K562 (cell line): ENCODE results near the gene RDH5. TPM values are rescaled to one million over a fixed set of nuclear protein-coding genes. Genes with fewer than 3 reads are reported as not detected.

ENCODE experiments used
- ATAC-seq: fragments of 200-7000 bp; cut with Tn5 transposase; 3 replicates; pipeline ENCODE4 v1.9.1; 2020; ENCODE audit warnings: moderate library complexity
- BruUV-seq: library from RNA; stranded (reverse); fragments of 400-500 nt; replicated peaks from 2 replicates; lab custom pipeline; 2021; lab: Mats Ljungman, UMichigan
- CTCF ChIA-PET: fragments of 300-600 bp; formaldehyde crosslinking; extraction: SDS; loops from one replicate; lab custom pipeline; 2021; ENCODE audit warnings: low intra/inter-chr PET ratio; lab: Yijun Ruan, JAX
- POLR2A ChIA-PET: fragments of 300-600, 350-650 bp; sonication (Branson Sonifier 250); formaldehyde crosslinking; extraction: SDS; loops from one replicate; lab custom pipeline; 2021; ENCODE audit warnings: antibody characterized with exemption, inconsistent platforms; lab: Yijun Ruan, JAX
- DNase-seq, 4 experiments: peaks; one replicate each; pipeline versions ENCODE4 v3.0.0 to v3.0.0-alpha.2; 2011 to 2018; ENCODE audit warnings: low spot score in 3 of 4, mixed read lengths in 3 of 4; ENCODE audit errors: extremely low read depth in 1 of 4
- FAIRE-seq: peaks from 2 replicates; lab custom pipeline; 2011; peaks lifted over from hg19 to GRCh38; lab: Jason Lieb, UNC
- H2AFZ ChIP-seq: 2 replicates; pipeline ENCODE4 v1.6.0; 2011; ENCODE audit warnings: low read depth, low read length, control low read depth, inconsistent platforms
- H3K27ac ChIP-seq: fragments of 200-600 bp; 3 replicates; pipeline ENCODE4 v1.8.0; 2011; ENCODE audit warnings: low read depth, mild to moderate bottlenecking, control low read depth, inconsistent platforms, low read length, moderate library complexity, mixed read lengths; ENCODE audit errors: extremely low read depth
- H3K27me3 ChIP-seq, 2 experiments: fragments of 300-600 bp in 1 of 2; 2 replicates in 1 of 2; 3 replicates in 1 of 2; pipeline versions ENCODE4 v1.6.0 to v1.8.0; 2011; ENCODE audit warnings: inconsistent platforms in 2 of 2, low read length in 2 of 2, mild to moderate bottlenecking in 1 of 2, mixed read lengths in 1 of 2, moderate library complexity in 1 of 2; ENCODE audit not compliant: control insufficient read depth in 2 of 2, insufficient read depth in 2 of 2
- H3K36me3 ChIP-seq: fragments of 300-600 bp; 3 replicates; pipeline ENCODE4 v1.8.0; 2011; ENCODE audit warnings: mild to moderate bottlenecking, low read length, inconsistent platforms; ENCODE audit not compliant: control insufficient read depth, insufficient read depth
- H3K4me1 ChIP-seq, 2 experiments: fragments of 200-600 bp in 1 of 2; replicated peaks in 1 of 2; 2 replicates in 1 of 2; 3 replicates in 1 of 2; pipeline versions ENCODE4 v1.5.1 to v1.8.0; 2011; ENCODE audit warnings: inconsistent platforms in 2 of 2, low read length in 2 of 2, mild to moderate bottlenecking in 1 of 2, mixed read lengths in 1 of 2, moderate library complexity in 1 of 2; ENCODE audit not compliant: control insufficient read depth in 2 of 2, insufficient read depth in 2 of 2
- H3K4me2 ChIP-seq: 2 replicates; pipeline ENCODE4 v1.6.1; 2011; ENCODE audit warnings: low read length, control low read depth, inconsistent platforms, mixed read lengths; ENCODE audit not compliant: insufficient read depth
- H3K4me3 ChIP-seq: fragments of 200-600 bp; sonication (generic), shearing (Covaris generic); 2 replicates; pipeline ENCODE4 v1.5.1; 2016; ENCODE audit warnings: control low read depth, inconsistent platforms
- H3K79me2 ChIP-seq: fragments of 200-600 bp; 3 replicates; pipeline ENCODE4 v1.8.0; 2011; ENCODE audit warnings: low read length, inconsistent platforms; ENCODE audit not compliant: control insufficient read depth, insufficient read depth
- H3K9ac ChIP-seq, 2 experiments: 2 replicates each; pipeline versions ENCODE4 v1.6.0 to v1.6.1; 2011; ENCODE audit warnings: low read depth in 2 of 2, low read length in 2 of 2, control low read depth in 1 of 2, inconsistent platforms in 1 of 2, mild to moderate bottlenecking in 1 of 2, mixed read lengths in 1 of 2; ENCODE audit not compliant: insufficient read depth in 1 of 2
- H3K9me1 ChIP-seq: one replicate; pipeline ENCODE4 v1.6.0; 2011; ENCODE audit warnings: inconsistent platforms, mild to moderate bottlenecking, low read length, moderate library complexity; ENCODE audit not compliant: control insufficient read depth, insufficient read depth
- H3K9me3 ChIP-seq: replicated peaks from 2 replicates; pipeline ENCODE4 v1.5.1; 2011; ENCODE audit warnings: low read depth, low read length, inconsistent platforms; ENCODE audit not compliant: control insufficient read depth, insufficient read depth
- H4K20me1 ChIP-seq: replicated peaks from 2 replicates; pipeline ENCODE4 v1.6.1; 2011; ENCODE audit warnings: low read length, inconsistent platforms, mixed read lengths; ENCODE audit not compliant: control insufficient read depth, insufficient read depth
- ARID3B ChIP-seq: fragments of 250-450 bp; sonication (Bioruptor Pico); IDR thresholded peaks from 2 replicates; pipeline ENCODE4 v1.4.0; 2020; ENCODE audit warnings: borderline replicate concordance
- DACH1 ChIP-seq: fragments of 450-650 bp; IDR thresholded peaks from 2 replicates; pipeline ENCODE4 v1.6.1; 2018; ENCODE audit not compliant: partially characterized antibody
- KLF13 ChIP-seq: fragments of 450-650 bp; IDR thresholded peaks from 2 replicates; pipeline ENCODE4 v1.6.1; 2016; ENCODE audit warnings: missing genetic modification characterization, low read depth, mild to moderate bottlenecking, missing compliant biosample characterization, moderate library complexity, borderline replicate concordance
- LEF1 ChIP-seq: fragments of 450-650 bp; IDR thresholded peaks from 2 replicates; pipeline ENCODE4 v1.6.1; 2016; ENCODE audit warnings: mild to moderate bottlenecking
- MBD2 ChIP-seq: sonication (generic); IDR thresholded peaks from 2 replicates; pipeline ENCODE4 v1.6.1; 2016; ENCODE audit warnings: low read depth, borderline replicate concordance
- POLR3G ChIP-seq: IDR thresholded peaks from 2 replicates; pipeline ENCODE4 v1.6.1; 2011; ENCODE audit not compliant: insufficient read length, insufficient replicate concordance; ENCODE audit errors: extremely low read depth
- PRDM10 ChIP-seq: fragments of 450-650 bp; IDR thresholded peaks from 2 replicates; pipeline ENCODE4 v1.6.1; 2018; ENCODE audit not compliant: partially characterized antibody
- ZNF224 ChIP-seq: sonication (generic); formaldehyde crosslinking; IDR thresholded peaks from 2 replicates; pipeline ENCODE4 v1.8.0; 2022; ENCODE audit warnings: mild to moderate bottlenecking, missing genetic modification reagents
- WGBS: fragments of 100-300 bp; shearing (Covaris generic); methylation state at CpG from one replicate; pipeline ENCODE4 v1.1.6; 2016; ENCODE audit warnings: low coverage, mixed read lengths; ENCODE audit not compliant: insufficient coverage; ENCODE audit errors: missing lambda C conversion rate; 5-methylcytosine and 5-hydroxymethylcytosine counted together
- in situ Hi-C: fragments of 300-500 bp; cut with MboI; formaldehyde crosslinking; loops from 4 replicates; pipeline ENCODE4 v1.15.0; 2018; ENCODE audit warnings: inconsistent platforms, mixed read lengths
- intact Hi-C: fragments of 100-400 bp; cut with micrococcal nuclease; formaldehyde crosslinking; loops from 2 replicates; pipeline ENCODE4 v1.14.2; 2022
- polyA plus RNA-seq, 8 experiments: library from polyadenylated mRNA; depleted of rRNA in 4 of 8; stranded (reverse) in 5 of 8; unstranded in 3 of 8; fragments of >200 nt; fragmentation: Nextera tagmentation in 2 of 8; fragmentation: Illumina TruSeq in 1 of 8; extraction: Ambion mirVana in 2 of 8; extraction: Trizol in 1 of 8; gene quantifications; 2 replicates each; pipeline versions ENCODE4 v1.2.1 to v1.2.3, GENCODE V29; 2011 to 2014; ENCODE audit warnings: inconsistent platforms in 1 of 8, missing spikeins in 1 of 8
- total RNA-seq, 7 experiments: library from RNA; depleted of rRNA in 6 of 7; stranded (reverse); fragments of >200 nt in 6 of 7; fragmentation: Illumina TruSeq in 2 of 7; extraction: Trizol in 2 of 7; gene quantifications; 2 replicates each; pipeline versions ENCODE4 v1.2.1 to v1.2.3, GENCODE V29; 2011 to 2021; ENCODE audit warnings: low replicate concordance in 1 of 7
- TF ChIP-seq, protein P1 (sequence below), 2 experiments: IDR thresholded peaks; 2 replicates each; pipeline ENCODE4 v1.6.1; 2011; ENCODE audit warnings: borderline replicate concordance in 1 of 2, control low read depth in 1 of 2, low read depth in 1 of 2, low read length in 1 of 2, mild to moderate bottlenecking in 1 of 2, mixed read lengths in 1 of 2, moderate library complexity in 1 of 2; ENCODE audit not compliant: insufficient read depth in 1 of 2, insufficient read length in 1 of 2, poor library complexity in 1 of 2, severe bottlenecking in 1 of 2; ENCODE audit errors: extremely low read depth in 1 of 2
- TF ChIP-seq, protein P2 (sequence below): sonication (generic); formaldehyde crosslinking; IDR thresholded peaks from 2 replicates; pipeline ENCODE4 v1.9.0; 2022; ENCODE audit warnings: mild to moderate bottlenecking, missing genetic modification reagents

The RDH5 gene
- total and polyA plus RNA-seq, 9 of the 15 experiments (the other 6 are each of a cell fraction or from before 2014, with no cell fraction given), result 0.28 to 2.0 (median 1.1) TPM; not detected in 1

DNA sequence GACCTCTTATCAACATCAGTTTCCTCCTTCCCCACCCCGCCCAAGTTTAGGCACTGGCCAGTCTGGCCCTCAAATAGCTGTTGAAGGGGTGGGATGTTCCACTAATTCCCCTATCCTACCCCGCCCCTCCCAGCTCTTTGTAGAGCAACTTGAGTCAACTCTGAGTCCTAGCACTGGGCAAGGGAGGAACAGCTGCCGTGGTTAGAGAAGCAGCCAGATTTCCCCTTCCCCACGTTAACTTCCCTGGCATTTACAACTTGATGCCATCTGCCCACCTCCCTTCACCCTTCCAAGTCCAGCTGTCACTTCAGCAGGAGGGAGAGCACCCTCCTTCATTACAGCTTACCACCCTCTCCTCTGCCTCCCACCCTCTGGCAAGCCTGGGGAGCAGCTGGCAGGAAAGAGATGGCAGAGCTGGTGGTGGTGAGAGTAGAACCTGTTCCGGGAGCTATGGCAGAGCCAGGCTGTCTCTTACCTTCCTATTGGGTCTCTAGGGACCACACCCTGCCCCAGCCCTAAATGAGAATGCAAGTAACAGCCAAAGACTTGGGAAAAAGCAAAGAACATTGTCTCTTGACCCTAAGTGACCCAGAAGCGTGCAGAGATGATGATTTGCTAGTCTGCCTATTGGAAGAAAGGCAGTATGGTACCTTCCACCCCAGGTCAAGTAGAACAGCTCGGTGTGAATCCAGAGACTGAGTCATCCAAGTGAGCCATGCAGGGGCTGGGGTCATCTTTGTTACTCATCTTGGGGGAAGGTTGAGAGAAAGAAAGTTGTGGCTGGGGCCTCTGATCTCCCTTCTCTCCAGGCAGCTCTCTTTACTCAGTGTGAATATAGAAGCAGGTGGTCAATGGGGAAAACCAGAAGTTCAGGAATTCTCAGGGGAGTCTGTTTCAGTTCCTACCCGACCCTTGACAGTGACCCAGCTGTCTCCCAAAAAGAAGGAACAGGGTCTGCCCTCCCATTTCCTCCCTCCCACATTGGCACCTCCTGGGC, 2.9 kb upstream of the RDH5 start:
- intact Hi-C loops (no loop called here), in situ Hi-C loops (no loop called here)
- Histone ChIP-seq H3K79me2 (peaks cover 6% of the 10 kb centered on the region; the same call in 2 of the 3 replicates), H3K9me1 (no peaks in the 10 kb centered on the region), H3K36me3 (no peaks in the 10 kb centered on the region; the same call in 2 of the 3 replicates), H3K27me3 (no peaks in the 10 kb centered on the region), H3K27ac (peak overlapping the region; percentile 9; the same call in 1 of the 3 replicates), H3K4me1 (peaks cover 22 to 26% of the 10 kb centered on the region in 2 experiments; a peak in 4 of 5 replicates), H2AFZ (no peak overlapping the region), H3K4me2 (peak overlapping the region; percentile 90), H3K4me3 (peak overlapping the region; percentile 84), H3K9me3 (no peaks in the 10 kb centered on the region), H3K9ac (peak overlapping the region; percentile 82 to 92; a peak in 3 of 4 replicates), H4K20me1 (no peaks in the 10 kb centered on the region; the same call in 1 of the 2 replicates)
- FAIRE-seq, result peak; percentile 15
- CTCF ChIA-PET, result no interaction called here
- 18% methylated on average over 8 of the region's 8 CpGs for WGBS
- POLR2A ChIA-PET, result interaction anchor here (1.1 to 2.8 kb wide), 2 partner anchors 10 to 12 kb away, joined by 3 to 11 read pairs; partner anchors contain the start of gene CD63
- DNase-seq, result peak in 3 of 4 experiments; percentile 34 to 63 (median 44)
- peak; percentile 9; the same call in 2 of the 3 replicates for ATAC-seq
- no TSS peak for BruUV-seq
- no peak for TF ChIP-seq ZNF224 (CRISPR knock-in tag)
- TF ChIP-seq, protein P1, sequence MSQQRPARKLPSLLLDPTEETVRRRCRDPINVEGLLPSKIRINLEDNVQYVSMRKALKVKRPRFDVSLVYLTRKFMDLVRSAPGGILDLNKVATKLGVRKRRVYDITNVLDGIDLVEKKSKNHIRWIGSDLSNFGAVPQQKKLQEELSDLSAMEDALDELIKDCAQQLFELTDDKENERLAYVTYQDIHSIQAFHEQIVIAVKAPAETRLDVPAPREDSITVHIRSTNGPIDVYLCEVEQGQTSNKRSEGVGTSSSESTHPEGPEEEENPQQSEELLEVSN (IDR thresholded peaks at IDR 0.05; ENCODE audit: borderline replicate concordance in 1 of 2, extremely low read depth in 1 of 2, insufficient read depth in 1 of 2, insufficient read length in 1 of 2, low read depth in 1 of 2, low read length in 1 of 2, poor library complexity in 1 of 2, severe bottlenecking in 1 of 2), result no peak
- no peak for TF ChIP-seq DACH1
- TF ChIP-seq POLR3G, result no peak
- TF ChIP-seq MBD2, result no peak
- no peak for TF ChIP-seq LEF1
- TF ChIP-seq, protein P2, sequence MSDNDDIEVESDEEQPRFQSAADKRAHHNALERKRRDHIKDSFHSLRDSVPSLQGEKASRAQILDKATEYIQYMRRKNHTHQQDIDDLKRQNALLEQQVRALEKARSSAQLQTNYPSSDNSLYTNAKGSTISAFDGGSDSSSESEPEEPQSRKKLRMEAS (CRISPR knock-in tag), result no peak
- peak; percentile 64 for TF ChIP-seq PRDM10
- TF ChIP-seq KLF13 (tag), result no peak
- no peak for TF ChIP-seq ARID3B
